ENCODE measurements around the gene CCNE1.
A peak's percentile ranks its signal among the peaks of the same experiment; 100 is the strongest.

CCNE1 gene

DNA sequence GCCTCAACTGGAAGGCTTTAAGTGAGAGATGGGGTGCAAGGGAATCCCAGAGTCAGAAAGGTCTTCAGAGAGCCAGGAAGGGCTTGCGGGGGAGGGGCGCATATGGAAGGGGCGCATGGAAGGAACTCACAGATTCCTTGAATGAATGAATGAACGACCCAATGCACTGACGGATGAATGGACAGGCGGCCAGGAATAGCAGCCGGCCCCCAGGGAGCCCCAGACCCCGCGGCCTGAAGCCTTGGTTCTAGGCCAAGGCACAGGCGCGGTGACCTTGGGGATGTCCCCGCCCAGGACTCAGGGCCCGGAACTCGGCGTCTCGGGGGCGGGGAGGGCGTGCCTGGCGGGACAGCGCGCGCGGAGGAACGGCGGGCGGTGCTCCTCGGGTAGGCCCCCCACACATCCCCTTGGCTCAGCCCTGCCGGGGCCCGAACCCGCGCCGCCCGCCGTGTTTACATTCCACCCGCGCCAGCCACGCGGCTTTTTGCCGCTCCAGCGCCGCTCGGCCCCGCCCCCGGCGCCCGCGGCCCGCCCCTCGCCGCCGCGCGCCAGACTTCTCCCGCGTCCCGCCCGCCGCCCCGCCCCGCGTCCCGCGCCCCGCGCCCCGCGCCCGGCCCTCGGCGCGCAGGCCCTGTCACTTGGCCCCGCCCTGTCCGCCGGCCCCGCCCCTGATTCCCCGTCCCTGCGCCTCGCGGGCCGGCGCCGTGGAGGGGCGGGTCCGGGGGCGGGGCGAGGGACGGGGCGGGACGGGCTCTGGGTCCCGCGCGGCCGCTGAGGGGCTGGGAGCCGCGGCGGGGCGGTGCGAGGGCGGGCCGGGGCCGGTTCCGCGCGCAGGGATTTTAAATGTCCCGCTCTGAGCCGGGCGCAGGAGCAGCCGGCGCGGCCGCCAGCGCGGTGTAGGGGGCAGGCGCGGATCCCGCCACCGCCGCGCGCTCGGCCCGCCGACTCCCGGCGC lies at the start of gene CCNE1:
TSS of gene CCNE1 (plus strand) at position 867 of the 955 bp plus-strand sequence. CDS start 565 bp downstream, outside the sequence.
- peak; percentile 90 for DNase-seq (ENCODE audit: low read depth)

DNA sequence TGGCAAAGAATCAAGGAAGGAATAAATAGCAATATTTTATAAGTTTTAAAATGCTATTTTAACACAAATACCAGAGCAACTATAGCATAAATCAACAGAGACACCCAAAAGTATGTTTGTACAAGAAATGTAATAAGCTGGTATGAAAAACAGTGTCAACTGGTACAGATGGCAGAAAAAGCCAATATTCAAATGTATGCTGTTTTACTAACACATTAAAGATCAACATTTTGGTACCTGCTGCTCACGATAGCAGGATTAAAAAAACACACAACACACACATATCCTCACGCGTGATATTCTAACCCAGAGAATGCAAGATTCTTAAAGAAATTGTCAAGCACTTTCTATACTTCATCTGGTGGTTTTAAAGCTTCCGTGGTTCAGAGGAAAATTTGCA lies 48.6 kb upstream of the CCNE1 start:
- no peak for DNase-seq (ENCODE audit: low read depth)

DNA sequence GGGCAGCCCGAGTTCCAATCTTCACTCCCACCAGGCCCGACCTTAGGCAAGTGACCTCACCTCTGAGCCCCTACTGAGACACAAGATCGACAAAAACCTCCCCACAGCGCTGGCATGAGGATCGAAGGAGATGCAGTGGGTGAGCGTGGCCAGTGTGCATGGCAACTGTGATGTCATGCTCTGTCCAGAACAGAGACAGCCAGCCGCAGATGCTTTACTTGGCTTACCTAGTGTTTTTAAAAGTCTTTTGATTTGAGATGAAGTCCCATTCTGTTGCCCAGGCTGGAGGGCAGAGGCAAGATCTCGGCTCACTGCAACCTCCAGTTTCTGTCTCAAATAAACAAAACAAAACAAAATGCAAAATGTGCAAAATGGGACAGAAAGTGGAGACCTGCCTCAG lies 47.4 kb upstream of the CCNE1 start:
- DNase-seq (ENCODE audit: low read depth), result no peak

DNA sequence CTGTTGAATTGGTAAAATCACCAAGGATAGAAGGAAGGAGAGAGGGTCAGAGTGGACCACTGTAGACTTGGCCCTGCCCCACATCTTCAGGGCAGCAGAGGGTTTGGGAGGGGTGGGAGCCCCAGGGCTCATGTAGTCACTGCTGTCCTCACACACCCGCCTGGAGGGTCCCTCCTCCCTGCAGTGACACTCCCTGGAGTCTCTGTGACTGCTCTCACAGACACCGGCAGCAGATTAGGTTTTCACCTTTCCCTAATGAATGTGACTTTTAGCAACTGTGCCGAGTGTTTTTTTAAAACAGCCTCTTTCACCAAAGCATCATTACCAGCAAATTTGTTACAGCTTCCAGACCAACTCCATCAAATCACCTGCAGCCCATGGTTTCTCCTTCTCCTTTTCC lies 45.7 kb upstream of the CCNE1 start:
- DNase-seq (ENCODE audit: low read depth), result no peak

DNA sequence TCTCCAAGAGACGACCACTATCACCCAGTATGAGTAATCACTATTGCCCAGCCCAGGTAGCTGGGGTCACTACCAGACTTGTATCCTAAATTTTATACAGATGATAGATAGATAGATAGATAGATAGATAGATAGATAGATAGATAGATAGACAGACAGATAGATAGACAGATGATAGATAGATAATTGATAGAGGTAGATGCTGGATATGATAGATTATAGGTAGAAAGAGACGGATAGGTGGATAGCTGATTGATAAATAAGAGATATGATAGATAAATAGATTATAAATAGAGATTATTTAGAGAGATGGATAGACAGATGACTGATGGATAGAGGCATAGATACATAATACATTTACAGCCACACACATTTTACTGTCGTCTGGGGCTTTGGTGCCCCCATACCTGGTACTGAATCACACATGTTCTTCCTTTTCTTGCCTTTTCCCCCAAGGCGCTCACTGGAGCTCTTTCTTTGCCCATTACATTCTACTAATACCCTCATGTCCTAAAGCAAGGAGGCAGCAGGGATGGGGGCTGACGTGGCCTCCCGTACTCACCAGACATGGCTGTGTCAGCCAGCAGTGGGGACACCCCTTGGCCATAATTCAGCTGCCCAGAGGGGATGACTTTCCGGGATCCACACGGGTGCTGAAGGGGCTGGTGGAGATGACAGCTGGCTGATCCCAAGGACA lies 44.6 kb upstream of the CCNE1 start:
- DNase-seq (ENCODE audit: low read depth), result no peak

DNA sequence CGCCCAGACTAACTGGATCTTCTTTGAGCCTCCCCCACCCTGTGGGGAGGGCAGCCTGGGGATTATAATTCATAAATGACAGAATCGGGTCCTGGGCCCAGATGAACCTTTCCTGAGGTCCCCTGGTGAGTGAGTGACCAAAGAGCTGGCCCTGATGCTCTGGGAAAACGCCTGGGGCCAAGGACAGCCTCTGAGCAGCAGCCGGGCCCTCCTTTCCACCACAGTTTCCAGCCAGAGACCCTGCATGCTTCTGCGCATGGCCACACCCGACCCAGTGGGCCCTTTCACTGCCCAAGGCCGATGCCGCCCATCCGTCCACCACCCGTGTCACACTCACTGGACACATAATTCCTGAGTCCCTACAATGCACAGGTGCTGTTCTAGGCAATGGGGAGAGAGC lies 43.6 kb upstream of the CCNE1 start:
- no peak for DNase-seq (ENCODE audit: low read depth)

DNA sequence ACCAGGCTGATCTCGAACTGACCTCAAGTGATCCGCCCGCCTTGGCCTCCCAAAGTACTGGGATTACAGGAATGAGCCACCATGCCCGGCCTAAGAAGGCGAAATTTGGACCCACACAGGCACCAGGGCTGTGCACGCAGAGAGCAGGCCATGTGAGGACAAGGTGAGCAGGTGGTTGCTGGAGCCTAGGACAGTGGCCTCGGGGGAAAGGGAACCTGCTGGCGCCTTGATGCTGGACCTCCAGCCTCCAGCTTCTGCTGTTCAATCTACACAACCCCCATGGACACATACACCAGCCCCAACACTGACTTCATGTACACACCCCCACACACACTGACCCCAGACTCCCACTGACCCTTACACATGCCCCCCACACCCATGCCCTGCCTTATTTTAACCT lies 41.8 kb upstream of the CCNE1 start:
- DNase-seq (ENCODE audit: low read depth), result no peak

DNA sequence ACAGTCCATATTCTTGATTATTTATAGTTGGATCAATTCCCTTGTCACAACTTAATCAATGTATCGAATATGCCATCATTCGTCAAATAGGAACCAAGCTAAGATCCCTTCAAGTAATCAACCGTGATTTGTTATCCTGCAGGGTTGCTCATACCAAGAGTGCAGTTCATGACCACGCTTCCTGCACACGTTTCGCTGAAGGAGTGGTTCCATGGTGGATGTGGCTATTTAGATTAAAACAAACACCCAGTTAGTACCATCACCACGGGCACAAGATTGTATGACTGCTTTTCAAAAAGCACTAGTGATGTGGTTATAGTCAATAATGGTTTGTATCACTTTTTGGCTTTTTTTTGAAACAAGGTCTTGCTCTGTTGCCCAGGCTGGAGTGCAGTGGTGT lies 41.1 kb upstream of the CCNE1 start:
- DNase-seq (ENCODE audit: low read depth), result no peak

DNA sequence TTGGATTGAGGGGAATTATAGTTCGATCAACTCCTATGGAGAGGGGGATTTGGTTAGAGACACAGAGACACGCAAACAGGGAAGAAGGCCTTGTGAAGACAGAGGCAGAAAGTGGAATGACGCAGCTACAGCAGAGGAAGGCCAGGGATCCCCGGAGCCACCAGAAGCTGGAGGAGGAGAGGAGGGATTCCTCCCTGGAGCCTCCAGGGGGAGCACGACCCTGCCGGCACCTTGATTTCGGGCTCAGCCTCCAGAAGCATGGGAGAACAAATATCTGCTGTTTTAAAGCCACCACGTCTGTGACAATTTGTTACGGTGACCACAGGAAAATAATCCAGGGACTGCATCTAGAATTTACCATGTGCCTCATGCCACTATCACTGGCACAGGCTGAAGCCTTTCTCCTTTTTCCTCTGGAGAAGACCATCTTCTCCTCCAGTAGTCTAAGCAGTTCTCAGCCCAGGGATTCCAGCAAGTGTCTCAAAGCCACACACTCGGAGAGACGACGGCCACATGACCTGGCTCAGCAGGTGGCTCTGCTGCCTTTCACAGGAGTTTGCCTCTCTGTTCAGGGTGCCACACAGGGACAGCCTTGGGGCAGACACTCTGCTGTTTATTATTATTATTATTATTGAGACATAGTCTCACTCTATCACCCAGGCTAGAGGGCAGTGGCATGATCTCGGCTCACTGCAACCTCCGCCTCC lies 39.9 kb upstream of the CCNE1 start:
- DNase-seq (ENCODE audit: low read depth), result peak; percentile 59

DNA sequence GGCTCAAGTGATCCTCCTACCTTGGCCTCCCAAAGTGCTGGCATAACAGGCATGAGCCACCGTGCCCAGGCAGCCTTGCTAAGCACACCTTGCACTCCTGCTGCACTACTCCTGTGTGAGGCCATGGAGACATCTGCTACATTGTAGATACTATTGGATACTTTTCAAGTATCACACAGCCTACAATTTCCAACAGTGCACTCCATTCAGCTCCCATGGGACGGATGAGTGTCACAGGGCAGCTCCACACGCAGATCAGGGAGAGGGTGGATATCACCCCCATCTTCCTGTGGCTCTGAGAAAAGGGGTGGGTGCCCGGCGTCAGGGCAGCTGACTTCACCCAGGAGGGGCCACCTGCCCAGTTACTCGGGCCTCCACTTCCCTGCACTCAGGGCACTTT lies 39.1 kb upstream of the CCNE1 start:
- DNase-seq (ENCODE audit: low read depth), result no peak

DNA sequence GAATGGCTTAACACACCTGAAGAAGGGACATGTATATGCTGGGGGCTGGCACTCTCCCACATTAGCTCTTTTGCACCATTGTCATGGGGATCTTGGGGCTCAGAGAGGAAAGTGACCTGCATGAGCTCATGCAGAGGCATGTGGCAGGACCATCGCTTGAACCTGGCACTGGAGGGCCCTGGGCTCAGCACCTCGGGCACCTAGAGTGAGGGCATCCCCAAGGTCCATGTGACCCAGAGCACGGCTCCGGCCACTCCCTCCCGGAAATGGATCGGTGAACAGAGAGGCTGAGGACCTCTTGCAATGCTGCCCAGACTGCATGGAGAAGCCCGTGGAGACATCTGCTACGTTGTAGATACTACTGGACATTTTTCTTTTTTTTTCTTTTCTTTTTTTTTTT lies 38.6 kb upstream of the CCNE1 start:
- no peak for DNase-seq (ENCODE audit: low read depth)

DNA sequence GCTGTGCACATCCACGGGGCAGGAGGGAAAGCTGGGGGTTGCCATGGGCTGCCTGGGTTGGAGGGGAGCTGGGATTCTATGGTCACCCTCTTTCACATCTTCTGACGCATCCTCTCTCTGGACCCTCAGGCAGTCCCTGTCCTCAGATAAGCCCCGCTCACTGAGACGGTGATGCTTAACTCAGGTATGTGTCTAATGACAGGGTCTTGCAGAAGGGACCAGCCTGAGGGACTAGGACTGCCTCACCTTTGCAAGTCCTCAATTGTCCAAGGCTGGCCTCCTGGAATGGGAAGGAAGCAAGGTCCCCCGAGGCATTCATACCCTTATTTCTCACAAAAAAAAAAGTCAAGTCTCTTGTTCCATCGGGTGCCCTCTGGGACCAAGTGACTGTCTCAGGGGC lies 37.7 kb upstream of the CCNE1 start:
- DNase-seq (ENCODE audit: low read depth), result no peak

DNA sequence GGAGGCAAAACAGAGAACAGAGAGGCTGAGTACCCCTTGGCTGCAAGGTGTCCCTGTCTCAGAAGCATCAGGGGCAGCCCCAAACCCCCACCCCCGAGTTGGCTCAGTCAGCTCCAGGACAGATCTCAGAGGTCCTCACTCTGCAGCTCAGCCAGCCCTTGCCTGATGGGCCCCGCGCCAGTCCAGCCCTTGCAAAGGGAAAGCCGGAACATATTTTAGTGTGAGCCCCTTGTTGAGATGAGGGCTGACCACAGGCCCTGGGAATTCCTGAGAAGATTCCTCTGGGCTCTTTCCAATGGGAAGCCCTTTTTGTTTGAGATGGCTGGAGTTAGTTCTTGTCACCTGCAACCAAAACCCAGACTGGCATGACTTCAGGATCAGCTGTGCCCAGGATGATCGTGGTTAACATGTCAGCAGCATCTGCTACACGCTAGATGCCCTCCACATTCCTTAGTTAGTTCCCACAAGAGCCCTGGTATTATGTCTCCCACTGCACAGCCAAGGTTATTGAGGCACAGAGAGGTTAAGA lies 33.9 kb upstream of the CCNE1 start:
- DNase-seq (ENCODE audit: low read depth), result no peak

DNA sequence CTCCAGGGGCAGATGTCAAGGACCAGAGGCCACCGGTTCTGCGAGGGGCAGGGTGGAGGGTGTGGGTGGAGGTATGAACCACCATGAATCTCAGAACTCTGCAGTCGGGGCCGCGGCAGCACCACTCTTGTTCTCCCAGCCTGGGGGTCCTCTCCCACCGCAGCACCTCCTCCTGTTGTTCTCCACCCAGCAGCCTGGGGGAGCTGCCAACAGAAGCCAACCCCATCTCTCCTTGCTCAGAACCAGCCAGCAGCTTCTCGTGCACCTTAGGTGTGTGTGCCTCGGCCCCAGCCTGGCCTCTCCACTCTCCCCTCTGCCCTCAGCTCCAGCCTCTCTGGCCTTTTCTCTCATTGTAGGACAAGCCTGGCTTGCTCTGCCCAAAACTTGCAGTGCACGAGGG lies 31.9 kb upstream of the CCNE1 start:
- DNase-seq (ENCODE audit: low read depth), result no peak

DNA sequence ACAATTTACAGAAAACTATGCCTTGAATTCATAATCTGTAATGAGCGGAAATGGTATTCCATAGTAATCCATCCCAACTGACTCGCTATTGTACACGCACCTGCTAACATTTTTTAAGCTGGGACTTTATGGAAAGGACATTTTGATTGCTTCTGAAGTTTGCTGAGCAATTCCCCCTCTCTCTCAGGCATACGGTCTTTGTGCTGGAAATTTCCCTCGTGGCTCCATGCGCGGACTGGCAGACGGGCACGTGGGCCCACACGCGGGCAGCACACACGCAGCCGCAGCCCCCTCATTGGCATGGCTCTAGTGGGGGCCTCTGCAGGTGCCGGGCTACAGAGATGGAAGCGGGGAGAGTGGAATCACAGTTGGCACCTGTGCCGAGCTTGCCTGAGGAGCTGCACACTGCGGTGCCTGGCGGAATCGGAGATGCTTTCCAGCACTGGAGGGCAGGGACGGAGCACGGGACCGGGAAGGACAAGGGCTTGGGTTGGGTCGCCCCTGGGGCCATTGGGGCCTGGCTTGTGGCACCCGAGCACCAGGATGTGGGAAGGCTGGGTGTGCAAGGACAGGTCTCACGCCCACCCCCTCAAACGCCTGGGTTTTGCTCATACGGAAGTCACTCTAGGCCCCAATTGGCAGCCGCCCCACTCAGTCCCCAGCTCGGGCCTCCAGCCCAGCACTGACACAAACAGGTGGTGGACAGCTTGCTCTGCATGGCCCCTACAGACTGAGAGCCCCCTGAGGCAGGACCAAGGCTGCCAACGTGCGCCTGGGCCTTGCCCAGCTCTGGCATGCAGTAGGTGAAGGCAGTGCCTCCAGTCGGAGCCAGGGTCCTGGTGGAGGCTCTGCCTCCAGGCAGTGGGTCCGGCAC lies 30.2 kb upstream of the CCNE1 start:
- no peak for DNase-seq (ENCODE audit: low read depth)

DNA sequence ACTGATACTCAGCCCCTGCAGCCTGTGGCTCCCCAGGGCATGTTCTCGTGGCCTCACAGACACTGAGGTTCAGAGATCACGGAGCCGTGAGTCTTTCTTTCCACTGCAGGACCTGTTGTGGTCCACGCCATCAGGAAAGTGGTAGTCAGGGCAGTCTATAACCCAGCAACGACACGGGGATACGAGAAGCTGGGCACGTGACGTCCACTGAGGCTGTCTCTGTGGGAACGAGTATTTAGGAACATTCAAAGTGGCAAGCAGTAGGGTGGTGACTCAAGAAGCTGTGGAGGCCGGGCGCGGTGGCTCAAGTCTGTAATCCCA lies 29.6 kb upstream of the CCNE1 start:
- DNase-seq (ENCODE audit: low read depth), result no peak

DNA sequence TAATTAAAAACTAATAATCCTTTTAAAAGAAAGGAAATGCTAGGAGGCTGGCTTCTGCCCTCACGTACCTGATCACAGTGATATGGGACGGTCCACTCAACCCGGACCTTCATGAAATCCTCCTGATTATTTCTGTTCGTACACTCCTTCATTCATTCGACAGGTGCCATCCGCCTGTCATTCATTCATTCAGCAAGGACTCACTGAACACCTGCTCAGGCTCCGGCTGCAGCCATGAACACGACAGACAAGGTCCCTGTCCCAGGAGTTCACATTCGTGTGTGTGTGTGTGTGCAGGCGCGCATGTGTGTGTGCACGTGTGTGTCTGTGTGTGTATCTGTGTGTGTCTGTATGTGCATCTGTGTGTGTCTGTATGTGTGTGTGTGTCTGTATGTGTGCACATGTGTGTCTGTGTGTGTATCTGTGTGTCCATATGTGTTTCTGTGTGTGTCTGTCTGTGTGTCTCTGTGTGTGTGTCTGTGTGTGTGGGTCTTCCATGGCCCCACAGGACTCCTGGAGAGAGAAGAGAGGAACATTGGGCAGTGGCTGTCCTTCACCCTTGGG lies 28.1 kb upstream of the CCNE1 start:
- no peak for DNase-seq (ENCODE audit: low read depth)

DNA sequence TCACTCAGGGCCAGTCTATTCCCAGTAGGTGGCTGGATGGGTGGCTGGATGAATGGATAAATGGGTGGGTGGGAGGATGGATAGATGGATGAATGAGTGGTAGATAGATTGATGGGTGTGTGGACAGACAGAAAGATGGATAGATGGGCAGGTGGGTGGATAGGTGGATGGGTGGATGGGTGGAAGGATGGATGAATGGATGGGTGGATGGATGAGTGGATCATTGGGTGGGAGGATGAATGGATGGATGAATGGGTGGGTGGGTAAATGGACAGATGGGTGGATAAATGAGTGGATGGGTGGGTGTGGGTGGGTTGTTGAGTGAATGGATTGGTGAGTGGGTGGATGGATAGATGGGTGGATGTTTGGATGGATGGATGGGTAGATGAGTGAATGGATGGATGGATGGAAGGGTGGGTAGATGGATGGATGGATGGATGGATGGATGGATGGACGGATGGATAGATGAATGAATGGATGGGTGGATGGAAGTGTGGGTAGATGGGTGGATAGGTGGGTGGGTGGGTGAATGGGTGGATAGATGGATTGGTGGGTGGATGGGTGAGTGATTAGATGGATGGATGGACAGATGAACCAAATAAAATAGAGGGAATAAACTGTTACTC lies 27.1 kb upstream of the CCNE1 start:
- no peak for DNase-seq (ENCODE audit: low read depth)

DNA sequence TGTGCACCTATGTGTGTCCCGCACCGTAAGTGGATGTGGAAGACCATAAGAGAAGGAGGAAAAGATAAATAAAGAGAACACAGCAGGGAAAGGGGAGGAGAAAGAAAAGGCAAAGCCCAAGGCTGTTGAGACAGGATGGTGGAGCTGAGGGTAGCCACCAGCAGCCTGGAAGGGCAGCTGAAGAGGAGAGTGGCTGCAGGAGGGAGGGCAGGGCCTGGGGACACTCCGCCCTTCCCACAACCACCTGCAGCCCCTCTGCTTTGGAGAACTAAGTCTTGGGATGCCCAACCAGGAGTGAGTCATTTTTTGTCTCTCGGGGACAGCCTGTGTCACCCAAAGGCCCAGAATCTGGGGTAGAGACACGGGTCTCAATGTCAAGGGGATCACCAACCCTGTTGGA lies 26.4 kb upstream of the CCNE1 start:
- DNase-seq (ENCODE audit: low read depth), result no peak

DNA sequence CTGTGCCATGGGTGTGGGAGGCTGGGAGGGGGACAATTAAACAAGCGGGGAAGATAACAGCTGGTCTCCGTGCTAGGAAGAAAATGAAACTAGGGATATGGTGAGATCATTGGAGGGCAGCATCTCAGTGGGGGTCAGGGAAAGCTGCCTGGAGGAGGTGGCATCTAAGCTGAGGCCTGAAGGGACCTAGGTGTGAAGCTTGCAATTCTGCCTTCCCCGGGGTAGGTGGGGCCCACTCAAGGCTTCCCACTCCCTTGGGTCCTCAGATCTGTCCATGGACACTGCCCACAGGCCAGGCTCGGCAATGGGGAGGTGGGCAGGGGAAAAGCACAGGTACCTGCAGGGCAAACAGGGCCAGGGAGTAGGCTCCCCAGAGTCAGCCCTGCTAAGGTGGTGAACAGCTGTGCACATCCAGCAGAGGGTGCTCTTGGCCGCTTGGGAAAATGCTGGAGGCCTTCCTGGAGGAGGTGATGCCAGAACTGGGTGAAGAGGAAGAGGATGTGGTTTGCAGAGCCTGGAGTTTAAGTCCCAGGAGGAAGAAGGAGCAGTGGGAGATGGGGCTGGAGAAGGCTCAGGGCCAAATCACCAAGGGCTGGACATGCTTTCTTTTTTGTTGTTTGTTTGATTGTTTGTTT lies 25.7 kb upstream of the CCNE1 start:
- no peak for DNase-seq (ENCODE audit: low read depth)

All from EH (cell line).